ENCODE results near the gene FRMD8.

Gene FRMD8

DNA sequence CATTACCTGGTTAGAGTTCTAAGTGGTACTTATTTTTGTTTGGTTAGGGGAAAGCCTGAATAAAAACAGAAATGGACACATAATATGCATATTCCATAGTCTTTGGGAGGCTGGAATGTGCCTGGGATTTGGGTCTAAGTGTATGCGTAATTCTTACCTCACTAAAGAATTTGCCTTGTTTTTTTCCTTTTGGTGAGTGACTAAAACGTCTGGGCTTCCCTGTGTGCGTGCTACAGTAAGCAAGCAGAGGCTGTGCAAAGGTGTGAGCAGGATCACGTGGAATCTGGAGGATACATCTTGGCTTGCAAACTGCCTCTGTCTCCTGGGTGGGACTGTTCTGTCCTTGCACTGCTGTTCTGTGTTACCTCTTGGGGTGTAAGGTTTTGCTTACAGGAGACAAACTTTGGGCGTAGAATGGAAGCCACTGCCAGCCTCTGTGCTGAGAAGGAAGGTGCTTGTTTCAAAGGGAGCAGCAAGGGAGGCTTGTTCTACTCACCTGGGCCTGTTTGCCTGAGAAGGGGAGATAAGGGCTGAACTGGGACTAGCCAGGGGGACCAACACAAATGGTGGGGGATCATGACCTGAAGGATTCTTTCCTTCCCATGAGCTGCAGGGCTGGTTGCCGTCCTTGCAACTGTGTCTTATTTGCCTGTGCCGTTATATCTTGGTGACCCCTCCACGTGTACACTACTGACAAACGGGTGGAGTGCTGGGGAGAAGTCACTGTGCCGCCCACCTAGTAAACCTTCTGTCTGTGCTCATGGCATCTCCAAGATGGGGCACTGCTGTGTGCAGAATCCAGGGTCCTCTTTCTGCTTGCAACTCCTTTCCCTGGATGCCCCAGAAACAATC lies 40.6 kb downstream of the FRMD8 start:
- DNase-seq: no peak

DNA sequence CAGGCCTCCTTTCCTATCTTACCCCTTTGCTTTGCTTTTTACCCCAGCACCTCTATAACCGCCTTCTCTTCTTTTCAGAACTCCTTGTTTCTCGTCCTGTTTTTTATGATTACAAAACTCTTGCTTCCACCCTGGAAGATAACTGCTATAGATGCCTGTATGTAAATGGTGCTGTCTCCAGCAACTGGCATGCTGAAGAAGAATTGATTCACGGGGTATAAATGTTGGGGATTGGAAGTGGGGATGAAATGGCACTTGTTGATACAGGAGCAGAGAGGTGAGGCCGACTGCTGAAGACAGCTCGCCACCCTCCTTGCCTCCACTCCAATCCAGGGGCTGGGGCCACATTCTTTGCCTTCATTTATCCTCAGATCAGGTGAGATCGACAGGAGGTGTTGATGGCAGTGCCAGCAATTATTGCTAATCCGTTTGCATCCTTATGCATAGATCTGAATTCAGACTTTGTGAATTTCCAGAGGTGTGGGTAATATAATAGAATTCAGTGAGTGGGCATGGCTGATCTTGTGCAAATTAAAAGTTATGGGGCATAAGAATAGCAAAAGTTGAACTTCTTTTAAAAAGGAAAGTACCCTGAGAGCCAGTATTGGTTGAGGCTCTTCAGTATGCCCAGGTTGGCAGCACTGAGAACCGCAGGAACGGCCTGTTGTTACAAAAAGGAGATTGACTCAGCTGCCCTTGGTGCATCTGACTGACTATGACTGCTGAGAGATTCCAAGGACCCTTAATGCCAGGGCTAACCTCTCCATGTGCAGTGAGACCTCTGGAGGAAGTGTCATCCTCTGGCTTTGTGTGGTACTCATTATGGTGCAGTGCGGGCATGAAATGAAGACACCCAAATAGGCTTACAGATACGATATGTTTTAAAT lies 41.5 kb downstream of the FRMD8 start:
- no peak for DNase-seq

DNA sequence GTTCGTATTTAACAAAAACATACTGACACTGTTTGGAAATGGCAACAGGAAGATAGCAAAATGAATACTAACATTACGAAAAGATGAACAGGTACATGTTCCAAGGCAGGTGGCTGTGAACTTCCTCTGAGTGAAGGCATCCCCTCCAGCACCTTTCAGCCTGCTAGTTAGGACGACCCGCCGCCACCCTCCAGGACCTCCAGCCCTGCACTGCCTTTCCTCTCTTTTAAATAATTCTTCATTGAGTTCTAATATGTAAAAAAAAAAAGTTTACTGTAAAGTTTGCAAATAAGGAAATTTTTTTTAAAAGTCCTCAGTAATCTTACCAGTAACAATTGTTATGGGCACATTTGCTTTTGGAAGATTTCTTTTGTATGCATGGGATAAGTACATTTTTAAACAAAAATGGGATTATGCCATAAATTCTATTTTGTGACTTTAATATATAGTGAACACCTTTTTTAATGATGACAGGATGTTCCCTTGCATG lies 42.2 kb downstream of the FRMD8 start:
- DNase-seq: no peak

DNA sequence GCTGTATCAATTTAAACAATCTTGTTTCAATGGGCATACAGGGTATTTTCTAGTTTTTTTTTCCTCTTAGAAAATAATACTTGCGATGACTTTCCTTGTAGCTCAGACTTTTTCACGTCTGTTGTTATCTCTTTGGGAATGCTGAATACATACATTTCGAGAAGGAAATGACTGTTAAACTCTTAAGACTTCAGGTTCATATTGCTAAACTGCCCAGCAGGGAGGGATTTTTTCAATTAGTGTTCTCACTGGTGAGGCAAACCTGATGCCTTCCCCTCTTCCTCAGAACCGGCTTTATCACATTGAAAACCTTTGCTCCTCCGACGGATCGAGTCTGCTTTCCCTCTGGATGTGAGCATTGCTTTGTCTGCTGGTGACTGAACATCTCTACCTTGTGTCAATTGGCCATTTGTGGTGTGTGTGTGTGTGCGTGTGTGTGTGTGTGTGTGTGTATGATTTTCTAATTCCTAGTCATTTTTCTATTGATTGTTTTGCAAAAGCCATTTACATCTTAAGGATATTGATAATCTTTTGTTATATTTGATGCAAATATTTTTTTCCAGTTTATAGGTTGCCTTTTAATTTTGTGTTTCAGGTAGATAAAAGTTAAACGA lies 42.7 kb downstream of the FRMD8 start:
- DNase-seq: no peak

DNA sequence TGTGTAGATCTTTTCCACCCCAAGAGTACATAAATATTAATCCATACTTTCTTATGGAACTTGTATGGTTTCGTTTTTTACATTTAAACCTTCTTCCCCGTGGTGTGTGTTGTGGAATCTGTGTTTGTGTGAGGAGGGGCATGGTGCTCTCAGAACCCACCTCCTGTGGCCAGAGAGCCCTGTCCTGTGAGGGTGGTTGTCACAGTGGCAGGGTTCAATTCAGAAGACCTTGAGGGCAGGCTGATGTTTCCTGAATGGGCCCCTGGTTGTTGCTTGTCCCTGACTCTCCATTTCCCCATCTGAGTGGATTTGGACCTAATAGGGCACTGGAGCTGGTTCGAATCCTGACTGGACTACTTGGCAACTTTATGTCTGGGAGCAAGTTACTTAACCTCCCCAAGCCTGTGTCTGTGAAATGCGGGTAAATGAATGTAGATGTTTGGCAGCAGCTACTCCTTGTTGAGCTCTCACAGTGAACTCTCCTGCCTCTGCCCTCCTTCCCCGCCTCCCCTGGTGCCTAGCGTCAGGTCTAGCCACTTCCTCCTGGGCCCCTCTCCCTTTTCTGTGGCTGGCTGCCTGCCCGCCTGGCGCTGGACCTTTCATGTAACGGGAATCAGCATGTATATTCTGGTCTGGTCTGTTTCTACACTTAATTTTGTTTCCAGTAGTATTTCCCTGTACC lies 43.4 kb downstream of the FRMD8 start:
- peak; percentile 45 for DNase-seq

DNA sequence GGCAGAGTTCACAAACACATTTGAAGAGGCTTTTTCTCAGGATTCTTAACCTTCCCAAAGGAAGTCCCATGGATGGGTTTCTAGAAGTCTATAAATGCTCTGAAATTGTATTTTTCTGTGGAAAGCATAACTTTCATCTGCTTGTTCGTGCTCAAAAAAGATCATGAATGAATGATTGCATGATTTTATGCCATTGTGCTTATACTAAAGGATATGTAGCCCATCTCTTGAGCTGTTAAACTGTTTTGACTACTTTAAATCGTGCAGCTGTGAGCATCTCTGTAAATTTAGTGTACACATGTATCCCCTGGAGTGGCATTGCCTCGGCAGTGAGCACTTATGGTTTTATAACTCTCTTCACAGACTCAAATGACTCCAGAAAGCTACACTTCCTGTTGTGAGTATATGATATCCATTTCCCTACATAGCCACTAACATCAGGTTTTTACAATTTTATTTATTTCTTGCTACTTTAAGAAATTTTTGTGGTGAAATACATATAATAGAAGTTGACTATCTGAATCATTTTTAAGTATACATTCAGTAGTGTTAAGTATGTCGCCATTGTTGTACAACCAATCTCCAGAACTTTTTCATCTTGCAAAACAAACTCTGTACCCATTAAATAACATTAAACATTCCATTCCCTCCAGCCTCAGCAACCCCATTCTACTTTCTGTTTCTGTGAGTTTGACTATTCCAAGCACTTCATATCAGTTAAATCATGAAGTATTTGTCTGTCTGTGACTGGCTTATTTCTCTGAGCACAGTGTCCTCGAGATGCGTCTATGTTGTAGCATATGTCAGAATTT lies 44.2 kb downstream of the FRMD8 start:
- DNase-seq: no peak

DNA sequence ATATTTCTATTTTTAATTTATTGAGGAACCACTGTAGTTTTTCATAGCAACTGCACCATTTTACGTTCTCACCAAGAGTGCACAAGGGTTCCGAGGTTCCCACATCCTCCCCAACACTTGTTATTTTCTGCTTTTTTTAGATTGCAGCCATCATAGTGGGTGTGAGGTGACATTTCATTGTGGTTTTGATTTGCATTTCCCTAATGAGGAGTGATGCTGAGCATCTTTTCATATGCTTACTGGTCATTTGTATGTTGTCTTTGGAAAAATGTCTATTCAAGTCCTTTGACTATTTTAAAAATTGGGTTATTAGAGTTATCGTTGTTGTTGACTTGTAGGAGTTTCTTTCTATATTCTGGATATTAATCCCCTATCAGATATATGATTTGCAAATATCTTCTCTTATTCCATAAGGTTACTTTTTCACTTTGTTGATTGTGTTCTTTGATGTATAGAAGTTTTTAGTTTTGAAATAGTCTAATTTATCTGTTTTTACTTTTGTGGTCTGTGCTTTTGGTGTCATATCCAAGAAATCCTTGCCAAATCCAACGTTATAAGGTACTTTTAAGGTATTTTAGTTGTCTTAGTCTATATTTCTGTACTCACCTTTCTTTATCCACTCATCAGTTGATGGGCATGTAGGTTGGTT lies 45.1 kb downstream of the FRMD8 start:
- DNase-seq: no peak

DNA sequence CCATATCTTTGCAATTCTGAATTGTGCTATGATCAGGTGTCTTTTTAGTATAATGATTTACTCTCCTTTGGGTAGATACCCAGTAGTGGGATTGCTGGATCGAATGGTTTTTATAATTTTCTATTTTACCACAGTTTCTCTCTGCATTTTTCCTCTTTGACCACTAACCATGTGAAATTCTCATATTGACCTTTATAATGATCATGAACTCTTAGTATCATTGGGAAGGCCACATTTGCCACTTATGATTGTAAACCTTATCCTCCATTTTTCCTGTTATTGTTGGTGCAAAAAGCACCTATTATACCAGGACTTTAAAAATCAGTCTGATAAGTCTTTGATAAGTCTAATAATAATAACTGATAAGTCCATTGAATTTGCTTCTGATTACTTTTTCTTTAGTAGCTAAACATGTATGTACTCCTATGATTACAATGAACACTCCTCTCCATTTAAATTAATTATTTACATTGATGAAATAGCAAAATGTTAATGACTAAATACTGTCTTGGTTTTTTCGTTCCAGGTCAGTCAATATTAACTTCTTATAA lies 45.7 kb downstream of the FRMD8 start:
- no peak for DNase-seq

DNA sequence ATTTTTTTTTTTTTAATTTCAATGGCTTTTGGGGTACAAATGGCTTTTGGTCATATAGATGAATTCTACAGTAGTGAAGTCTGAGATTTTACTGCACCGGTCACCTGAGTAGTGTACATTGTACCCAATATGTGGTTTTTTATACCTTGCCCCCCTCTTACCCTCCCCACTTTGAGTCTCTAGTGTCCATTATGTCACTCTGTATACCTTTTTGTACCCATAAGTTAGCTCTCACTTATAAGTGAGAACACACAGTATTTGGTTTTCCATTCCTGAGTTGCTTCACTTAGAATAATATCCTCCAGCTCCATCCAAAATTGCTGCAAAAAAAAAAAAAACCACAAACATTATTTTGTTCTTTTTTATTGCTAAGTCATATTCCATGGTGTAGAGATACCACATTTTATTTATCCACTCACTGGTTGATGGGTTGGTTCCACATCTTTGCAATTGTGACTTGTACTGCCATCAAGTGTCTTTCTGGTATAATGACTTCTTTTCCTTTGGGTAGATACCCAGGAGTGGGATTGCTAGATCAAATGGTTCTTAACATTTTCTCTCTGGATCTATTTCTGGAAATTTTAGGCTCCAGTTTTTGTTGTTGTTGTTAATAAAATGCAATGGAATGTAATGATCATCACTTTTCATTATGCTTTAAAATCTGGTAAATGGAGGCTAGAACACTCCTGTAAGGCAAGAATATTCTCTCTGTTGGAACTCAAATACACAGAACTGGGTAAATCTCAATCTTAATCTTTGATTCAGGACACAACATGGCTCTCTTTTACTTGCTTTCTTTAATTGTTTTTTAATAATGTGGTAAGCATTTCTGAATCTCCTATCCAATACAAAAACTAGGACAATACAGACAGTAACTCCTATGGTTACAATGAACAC lies 46.5 kb downstream of the FRMD8 start:
- DNase-seq: no peak

DNA sequence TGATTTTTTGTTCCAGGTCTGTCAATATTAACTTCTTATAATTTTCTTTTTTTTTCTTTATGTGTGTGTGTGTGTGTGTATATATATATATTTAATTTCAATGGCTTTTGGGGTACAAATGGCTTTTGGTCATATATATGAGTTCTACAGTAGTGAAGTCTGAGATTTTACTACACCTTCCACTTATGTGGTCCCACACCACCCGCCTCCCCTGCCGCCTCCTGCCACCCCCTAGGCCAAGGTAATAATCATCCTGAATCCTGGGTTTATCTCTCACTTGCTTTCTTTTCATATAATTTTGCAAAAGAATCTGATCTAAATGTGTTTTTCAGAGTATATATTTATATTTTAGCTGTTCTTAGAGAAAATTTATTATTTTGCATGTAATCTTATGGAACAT lies 47.2 kb downstream of the FRMD8 start:
- no peak for DNase-seq

DNA sequence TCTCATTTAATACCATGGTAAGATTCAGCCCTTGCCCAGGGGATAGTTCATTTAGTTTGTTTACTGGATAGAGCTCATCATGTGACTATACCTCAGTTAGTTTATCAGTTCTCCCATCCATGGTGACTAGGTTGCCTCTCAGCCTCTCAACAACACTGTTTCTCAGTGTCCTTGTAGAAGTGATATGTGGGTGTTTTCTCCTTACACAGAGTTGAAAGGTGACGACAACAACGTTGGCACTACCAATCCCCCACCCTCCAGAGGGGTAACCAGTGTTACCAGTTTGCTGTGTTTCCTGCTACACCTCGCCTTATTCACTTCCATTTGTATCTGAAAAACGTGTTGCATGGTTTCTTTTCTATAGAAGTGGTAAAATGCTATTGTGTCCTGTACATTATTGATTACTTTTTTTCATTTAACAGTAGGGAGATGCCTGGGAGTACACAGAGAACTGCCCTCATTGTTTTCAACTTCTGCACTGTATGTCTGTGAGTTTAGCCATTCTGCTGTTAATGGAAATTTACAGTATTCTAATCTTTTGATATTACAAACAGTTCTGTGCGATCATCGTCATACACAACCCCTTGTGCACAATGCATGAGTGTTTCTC lies 47.7 kb downstream of the FRMD8 start:
- DNase-seq: no peak

DNA sequence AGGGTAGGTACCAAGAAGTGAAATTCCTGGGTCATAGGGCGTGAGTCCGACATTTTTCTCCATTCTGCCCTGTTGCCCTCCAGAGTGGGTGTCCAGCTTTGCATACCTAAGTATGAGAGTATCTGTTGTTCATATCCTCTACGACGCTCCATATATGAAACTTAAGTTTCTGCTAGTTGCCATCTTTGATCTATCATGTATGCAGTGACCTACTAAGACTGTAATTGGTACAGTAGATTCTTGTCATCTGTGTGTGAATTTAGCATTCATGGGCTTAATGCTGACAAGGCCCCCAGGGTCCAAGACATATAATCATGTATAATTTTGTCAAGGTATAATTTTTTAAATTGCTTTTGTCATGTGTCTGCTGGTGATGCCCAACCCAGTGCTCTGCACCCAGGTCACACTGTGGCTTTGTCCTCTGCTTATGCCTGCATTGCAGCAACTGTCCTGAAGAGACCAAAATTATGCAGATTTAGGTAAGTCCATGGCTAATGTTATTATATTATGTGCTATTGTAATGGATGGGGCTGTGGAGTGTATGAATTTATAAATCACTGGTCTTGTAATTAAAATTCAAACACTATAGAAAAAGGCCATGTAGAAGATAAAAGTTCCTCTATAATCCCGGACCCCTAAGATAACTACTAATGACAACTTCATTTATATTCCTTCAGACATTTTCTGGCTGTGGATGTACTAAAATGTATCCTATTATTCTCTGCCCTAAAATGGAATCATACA lies 48.4 kb downstream of the FRMD8 start:
- DNase-seq: no peak

DNA sequence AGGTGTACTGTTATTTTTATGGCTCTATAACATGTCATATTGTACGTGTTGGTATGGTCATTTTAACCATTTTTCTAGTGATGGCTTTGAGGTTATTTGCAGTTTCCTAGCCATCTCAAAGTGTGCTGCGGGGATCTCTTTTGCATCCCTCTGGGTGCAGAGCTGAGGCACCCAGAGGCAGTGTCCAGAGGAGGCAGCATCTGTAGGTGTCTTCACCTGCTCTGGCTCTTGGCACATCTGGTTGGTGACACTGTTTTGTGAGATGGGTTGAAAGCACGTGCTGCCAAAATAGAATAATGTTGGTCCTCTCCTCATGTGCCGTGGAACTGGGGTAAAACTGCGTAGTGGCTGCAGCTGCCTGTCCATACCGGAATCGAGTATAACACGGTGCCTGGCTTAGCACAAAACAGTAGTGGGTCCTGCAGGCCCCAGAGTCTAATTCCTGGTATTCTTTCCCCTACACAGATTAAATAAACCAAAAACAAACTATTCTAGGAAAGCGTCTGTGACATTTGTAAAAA lies 49.0 kb downstream of the FRMD8 start:
- DNase-seq: no peak

DNA sequence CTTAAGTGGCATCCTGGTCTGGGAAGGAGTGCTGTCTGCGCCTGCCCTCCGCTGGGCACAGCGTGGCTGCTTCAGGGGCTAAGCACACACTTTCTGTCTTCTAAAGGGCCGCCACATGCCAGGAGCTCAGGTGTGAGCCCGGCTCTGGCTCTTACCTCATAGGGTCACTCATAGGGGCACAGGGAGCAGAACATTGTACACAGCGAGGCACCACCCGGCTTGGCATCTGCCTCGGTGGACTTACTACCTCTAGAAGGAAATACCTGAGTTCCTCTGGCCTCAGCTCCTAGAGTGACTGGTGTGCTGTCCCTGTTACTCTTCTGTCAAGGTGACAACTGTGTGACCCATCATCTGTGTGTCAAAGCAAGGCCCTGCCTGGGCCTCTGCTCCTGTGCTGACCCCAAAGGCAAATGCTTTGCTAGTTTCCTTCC lies 49.6 kb downstream of the FRMD8 start:
- no peak for DNase-seq

DNA sequence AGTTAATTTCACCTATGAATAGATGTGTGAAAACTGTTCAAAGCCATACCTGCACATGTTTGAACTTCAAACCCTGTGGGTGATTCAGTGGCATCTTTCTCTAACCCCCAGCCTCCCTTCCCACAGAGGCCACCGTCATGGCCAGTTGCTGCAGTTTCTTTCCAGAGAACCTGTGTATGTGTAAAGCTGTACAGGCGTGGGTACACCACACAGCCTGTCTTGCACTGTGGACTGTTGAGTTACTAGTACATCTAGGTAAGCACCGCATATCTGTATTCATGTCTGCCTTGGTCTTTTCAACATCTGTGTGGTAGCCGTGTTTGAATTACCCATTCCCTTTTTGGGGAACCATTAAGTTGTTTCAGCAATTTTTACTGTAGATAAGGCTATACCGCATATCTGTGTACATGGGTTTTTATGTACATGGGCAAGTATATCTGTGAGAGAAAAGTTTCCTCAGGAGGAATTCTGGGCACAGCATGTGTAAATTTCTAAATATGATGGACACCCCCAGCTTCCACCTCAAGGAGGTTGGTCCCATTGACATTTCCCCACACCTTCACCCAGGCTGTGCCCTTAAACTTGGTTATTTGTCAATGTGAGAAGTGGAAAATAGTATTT lies 50.1 kb downstream of the FRMD8 start:
- DNase-seq: no peak

DNA sequence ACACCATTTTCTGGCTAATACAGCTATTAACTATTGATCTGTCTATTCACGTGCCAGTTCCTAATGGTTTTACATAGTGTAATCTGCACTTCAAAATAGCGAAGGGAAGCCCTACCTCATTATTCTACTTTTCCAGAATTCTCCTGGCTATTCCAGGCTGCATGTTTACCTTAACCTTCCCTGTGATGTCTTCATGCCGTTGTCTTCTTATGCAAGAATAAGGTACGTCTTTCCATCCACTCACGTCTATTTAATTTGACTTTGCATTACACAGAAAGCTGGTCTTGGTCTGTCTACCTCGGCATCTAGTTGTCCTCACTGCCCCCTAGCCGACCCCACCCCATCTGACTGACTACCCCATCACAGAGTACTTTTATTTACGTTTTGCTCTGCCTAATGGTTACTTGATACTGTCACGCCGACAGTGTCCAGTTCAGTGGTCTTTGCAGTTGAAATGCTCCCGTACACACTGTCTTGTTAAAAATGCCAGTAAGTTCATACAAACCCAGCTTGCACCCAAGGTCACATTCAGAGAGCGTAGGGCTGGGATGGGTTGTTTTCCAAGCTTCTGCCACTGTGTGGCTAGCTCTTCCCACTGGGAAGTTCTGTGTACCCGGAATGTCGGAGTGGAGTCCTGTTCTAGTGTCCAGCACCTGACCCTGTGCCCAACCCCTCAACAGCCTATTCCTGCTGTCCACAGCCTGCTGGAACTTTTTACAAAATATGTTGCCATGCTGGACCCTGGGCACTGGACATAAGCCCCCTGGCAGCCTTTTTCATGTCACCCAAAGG lies 51.2 kb downstream of the FRMD8 start:
- DNase-seq: no peak

Measured in activated gamma-delta T cell treated with Interleukin-2 at 50 U/mL for 16 hours (primary cell).